Natural killer cell (primary cell): ENCODE results near the gene GPR142. TPM values are rescaled to one million over a fixed set of nuclear protein-coding genes. Genes with fewer than 3 reads are reported as not detected.

Experiments
- ATAC-seq, 3 donors: fragments of 150-1000 bp in 2 of 3; fragments of 200-7000 bp in 1 of 3; cut with Tn5 transposase; 1 replicate in 1 of 3; 2 replicates in 2 of 3; pipeline ENCODE4 v1.10.0; 2021; ENCODE audit warnings: mild to moderate bottlenecking in 2 of 3, moderate library complexity in 2 of 3
- DNase-seq, 2 donors: peaks; one replicate each; pipeline versions ENCODE4 v3.0.0 to v3.0.0-alpha.2; 2013 to 2021; ENCODE audit warnings: mixed read lengths in 1 of 2
- H3K27ac ChIP-seq: one replicate; pipeline ENCODE4 v1.5.1; 2013; ENCODE audit warnings: mild to moderate bottlenecking, low read length
- H3K27me3 ChIP-seq: one replicate; pipeline ENCODE4 v1.6.1; 2013; ENCODE audit warnings: low read length; ENCODE audit not compliant: control insufficient read depth, insufficient read depth
- H3K36me3 ChIP-seq: one replicate; pipeline ENCODE4 v1.6.1; 2013; ENCODE audit warnings: low read length; ENCODE audit not compliant: control insufficient read depth, insufficient read depth
- H3K4me1 ChIP-seq: one replicate; pipeline ENCODE4 v1.6.1; 2013; ENCODE audit warnings: low read length; ENCODE audit not compliant: control insufficient read depth, insufficient read depth
- H3K4me3 ChIP-seq: one replicate; pipeline ENCODE4 v1.5.1; 2013; ENCODE audit warnings: low read length
- H3K9me3 ChIP-seq: one replicate; pipeline ENCODE4 v1.6.1; 2013; ENCODE audit warnings: low read length; ENCODE audit not compliant: control insufficient read depth, insufficient read depth
- H3K27ac Mint-ChIP-seq, 2 donors: one replicate each; pipeline ENCODE4 v1.8.0; 2022; ENCODE audit warnings: mild to moderate bottlenecking in 2 of 2, mixed read lengths in 2 of 2, moderate library complexity in 1 of 2
- H3K27me3 Mint-ChIP-seq, 2 donors: one replicate each; pipeline ENCODE4 v1.8.0; 2022; ENCODE audit warnings: low read depth in 2 of 2, mixed read lengths in 2 of 2
- H3K36me3 Mint-ChIP-seq: one replicate; pipeline ENCODE4 v1.8.0; 2022; ENCODE audit warnings: mixed read lengths
- H3K4me1 Mint-ChIP-seq, 2 donors: one replicate each; pipeline ENCODE4 v1.8.0; 2022; ENCODE audit warnings: mixed read lengths in 2 of 2
- H3K4me3 Mint-ChIP-seq: one replicate; pipeline ENCODE4 v1.8.0; 2022; ENCODE audit warnings: mild to moderate bottlenecking, moderate library complexity, mixed read lengths
- H3K9me3 Mint-ChIP-seq, 2 donors: one replicate each; pipeline ENCODE4 v1.8.0; 2022; ENCODE audit warnings: mixed read lengths in 2 of 2
- WGBS: methylation state at CpG from one replicate; pipeline ENCODE4 v1.1.7; 2013; ENCODE audit warnings: missing lambda C conversion rate; ENCODE audit not compliant: insufficient coverage; 5-methylcytosine and 5-hydroxymethylcytosine counted together
- intact Hi-C: fragments of 100-400 bp; cut with micrococcal nuclease; formaldehyde crosslinking; loops from one replicate; pipeline ENCODE4 v1.14.2; 2022
- total RNA-seq, 4 donors: library from RNA; stranded (reverse); fragments of 120-200 nt in 1 of 4; gene quantifications; one replicate each; pipeline versions ENCODE4 v1.2.3 to v1.2.4, GENCODE V29; 2013 to 2022
- TF ChIP-seq, protein P1 (sequence below): fragments of 200-600 bp; IDR thresholded peaks from one replicate; pipeline ENCODE4 v1.8.0; 2022; ENCODE audit warnings: antibody characterized with exemption

Gene GPR142
- total RNA-seq, 3 donors from 2014 or later (not counting 1 experiment from before 2014, with no cell fraction given): not detected

DNA sequence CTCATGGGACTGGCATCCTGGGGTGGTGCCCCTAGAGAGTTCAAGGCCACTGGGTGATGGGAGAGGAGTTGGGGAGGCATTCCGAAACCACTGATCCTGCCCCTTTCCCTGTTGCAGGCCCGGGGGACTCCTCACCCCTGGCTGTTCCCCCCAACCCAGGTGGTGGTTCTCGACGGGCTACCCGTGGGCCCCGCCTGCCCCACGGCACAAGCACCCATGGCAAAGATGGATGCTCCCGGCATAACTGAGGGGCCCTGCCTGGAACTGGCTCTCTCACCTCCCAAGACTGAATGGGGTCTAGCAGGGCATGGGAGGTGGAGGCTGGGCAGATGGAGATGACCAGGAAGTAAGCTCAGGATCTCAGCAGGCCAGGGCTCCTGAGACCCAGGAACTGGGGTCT, 12.2 kb upstream of the GPR142 start:
- Histone ChIP-seq H3K4me1 (peaks cover 8% of the 10 kb centered on the region), H3K27me3 (peaks cover 49% of the 10 kb centered on the region), H3K36me3 (no peaks in the 10 kb centered on the region), H3K9me3 (no peaks in the 10 kb centered on the region), H3K27ac (no peak overlapping the region), H3K4me3 (no peak overlapping the region)
- H3K27me3 Mint-ChIP-seq: peaks cover 27 to 41% of the 10 kb centered on the region in 2 donors
- no peak overlapping the region for H3K27ac Mint-ChIP-seq
- WGBS: 91% methylated on average over 8 of the region's 8 CpGs
- ATAC-seq (no peak), DNase-seq (no peak)
- H3K36me3 Mint-ChIP-seq: no peaks in the 10 kb centered on the region
- no peak overlapping the region for H3K4me3 Mint-ChIP-seq
- H3K4me1 Mint-ChIP-seq: peaks cover 0 to 7% of the 10 kb centered on the region in 2 donors
- H3K9me3 Mint-ChIP-seq: no peaks in the 10 kb centered on the region
- intact Hi-C loops: loop anchor here (5.0 to 10.0 kb wide), 2 partner anchors 50 to 143 kb away; partner anchors contain the start of gene TTYH2
- TF ChIP-seq, protein P1, sequence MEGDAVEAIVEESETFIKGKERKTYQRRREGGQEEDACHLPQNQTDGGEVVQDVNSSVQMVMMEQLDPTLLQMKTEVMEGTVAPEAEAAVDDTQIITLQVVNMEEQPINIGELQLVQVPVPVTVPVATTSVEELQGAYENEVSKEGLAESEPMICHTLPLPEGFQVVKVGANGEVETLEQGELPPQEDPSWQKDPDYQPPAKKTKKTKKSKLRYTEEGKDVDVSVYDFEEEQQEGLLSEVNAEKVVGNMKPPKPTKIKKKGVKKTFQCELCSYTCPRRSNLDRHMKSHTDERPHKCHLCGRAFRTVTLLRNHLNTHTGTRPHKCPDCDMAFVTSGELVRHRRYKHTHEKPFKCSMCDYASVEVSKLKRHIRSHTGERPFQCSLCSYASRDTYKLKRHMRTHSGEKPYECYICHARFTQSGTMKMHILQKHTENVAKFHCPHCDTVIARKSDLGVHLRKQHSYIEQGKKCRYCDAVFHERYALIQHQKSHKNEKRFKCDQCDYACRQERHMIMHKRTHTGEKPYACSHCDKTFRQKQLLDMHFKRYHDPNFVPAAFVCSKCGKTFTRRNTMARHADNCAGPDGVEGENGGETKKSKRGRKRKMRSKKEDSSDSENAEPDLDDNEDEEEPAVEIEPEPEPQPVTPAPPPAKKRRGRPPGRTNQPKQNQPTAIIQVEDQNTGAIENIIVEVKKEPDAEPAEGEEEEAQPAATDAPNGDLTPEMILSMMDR: no peak

DNA sequence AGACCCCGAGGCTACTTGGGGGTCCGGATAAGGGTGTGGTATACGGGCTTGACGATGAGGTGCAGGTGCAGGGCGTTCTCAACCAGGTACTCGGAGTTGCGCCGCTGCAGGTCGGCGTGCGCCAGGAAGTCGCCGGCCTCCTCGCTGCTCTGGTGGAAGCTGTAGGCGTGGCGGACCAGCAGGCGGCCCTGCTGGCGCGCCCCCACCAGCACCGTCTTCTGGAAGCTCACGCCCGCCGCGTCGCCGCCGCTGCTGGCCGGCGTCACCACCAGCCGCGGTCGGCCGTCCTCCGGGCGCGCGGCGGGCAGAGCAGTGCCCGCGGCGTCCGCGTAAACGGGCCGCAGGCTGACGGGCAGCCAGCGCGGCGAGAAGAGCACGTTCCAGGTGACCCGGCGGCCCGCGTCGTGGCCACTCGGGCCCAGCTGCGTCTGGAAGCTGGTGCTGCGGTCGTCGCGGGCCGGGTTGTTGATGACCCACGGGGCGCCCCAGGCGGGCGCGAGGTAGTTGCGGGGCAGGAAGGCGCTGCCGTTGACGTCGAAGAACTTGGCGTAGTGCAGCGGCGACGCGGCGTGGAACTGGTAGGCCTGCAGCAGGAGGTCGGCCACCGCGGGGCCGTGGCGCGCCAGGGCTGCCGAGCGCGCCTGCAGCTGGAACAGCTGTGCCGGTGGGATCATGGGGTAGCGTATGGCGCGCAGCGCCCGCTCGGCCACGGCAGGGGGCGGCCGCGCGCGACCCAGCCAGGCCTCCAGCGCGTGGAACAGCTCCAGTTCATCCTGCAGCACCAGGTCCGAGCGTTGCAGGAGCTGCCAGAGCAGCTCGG, 10.4 kb upstream of the GPR142 start:
- H3K27me3 Mint-ChIP-seq: peaks cover 34 to 49% of the 10 kb centered on the region in 2 donors
- H3K9me3 Mint-ChIP-seq: no peaks in the 10 kb centered on the region
- WGBS: 3% methylated on average over 105 of the region's 105 CpGs
- H3K4me1 ChIP-seq: peaks cover 8% of the 10 kb centered on the region
- H3K9me3 ChIP-seq: no peaks in the 10 kb centered on the region
- peak in 2 of 3 donors; percentile 49 to 60 for ATAC-seq
- H3K36me3 ChIP-seq: no peaks in the 10 kb centered on the region
- no peaks in the 10 kb centered on the region for H3K36me3 Mint-ChIP-seq
- no peak overlapping the region for H3K27ac ChIP-seq
- no peak overlapping the region for H3K27ac Mint-ChIP-seq
- DNase-seq: peak in 1 of 2 donors; percentile 44
- H3K27me3 ChIP-seq: peaks cover 47% of the 10 kb centered on the region
- peaks cover 0 to 7% of the 10 kb centered on the region in 2 donors for H3K4me1 Mint-ChIP-seq
- peak overlapping the region; percentile 42 for H3K4me3 Mint-ChIP-seq
- intact Hi-C loops: loop anchor here (5.0 to 10.0 kb wide), 2 partner anchors 52 to 145 kb away; partner anchors contain the start of gene TTYH2
- TF ChIP-seq, protein P1: no peak
- H3K4me3 ChIP-seq: no peak overlapping the region

DNA sequence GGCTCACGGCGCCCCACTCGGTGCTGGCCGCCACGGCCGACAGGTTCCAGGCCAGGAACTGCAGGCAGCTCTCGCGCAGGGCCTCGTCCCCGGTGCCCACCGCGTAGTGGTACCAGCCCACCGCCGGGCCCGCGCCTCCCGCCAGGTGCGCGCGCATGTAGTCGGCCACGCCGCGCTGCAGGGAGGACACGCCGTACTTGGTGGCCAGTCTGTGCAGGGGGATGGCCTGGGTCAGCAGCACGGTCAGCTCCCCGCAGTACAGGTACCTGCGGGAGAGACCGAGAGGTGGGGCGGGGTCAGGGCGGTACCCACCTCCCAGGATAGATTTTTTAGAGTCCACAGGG, 9.9 kb upstream of the GPR142 start:
- Mint-ChIP-seq H3K4me1 (peaks cover 0 to 7% of the 10 kb centered on the region in 2 donors), H3K4me3 (no peak overlapping the region), H3K27ac (no peak overlapping the region), H3K9me3 (no peaks in the 10 kb centered on the region), H3K27me3 (peaks cover 34 to 52% of the 10 kb centered on the region in 2 donors), H3K36me3 (no peaks in the 10 kb centered on the region)
- intact Hi-C loops: loop anchor here (5.0 to 10.0 kb wide), 2 partner anchors 53 to 145 kb away; partner anchors contain the start of gene TTYH2
- peaks cover 8% of the 10 kb centered on the region for H3K4me1 ChIP-seq
- WGBS: 27% methylated on average over 32 of the region's 32 CpGs
- no peaks in the 10 kb centered on the region for H3K36me3 ChIP-seq
- no peak overlapping the region for H3K4me3 ChIP-seq
- no peak for ATAC-seq
- no peak for DNase-seq
- peaks cover 42% of the 10 kb centered on the region for H3K27me3 ChIP-seq
- TF ChIP-seq, protein P1: no peak
- no peak overlapping the region for H3K27ac ChIP-seq
- H3K9me3 ChIP-seq: no peaks in the 10 kb centered on the region
